Stimulated activated CD8-positive, alpha-beta memory T cell treated with anti-CD3 and anti-CD28 coated beads, Interleukin-4, amount 100 ng/mL, for 48 hours (primary cell): ENCODE data around the gene MMP25.
"Not testable (repeated sequence)": the region's sequence is repeated elsewhere in the genome, so short reads cannot be mapped to it uniquely, and the experiment has no call there.

ENCODE experiments used
- DNase-seq: peaks from one replicate; pipeline ENCODE4 v3.0.0-alpha.2; 2020

The MMP25 gene

DNA sequence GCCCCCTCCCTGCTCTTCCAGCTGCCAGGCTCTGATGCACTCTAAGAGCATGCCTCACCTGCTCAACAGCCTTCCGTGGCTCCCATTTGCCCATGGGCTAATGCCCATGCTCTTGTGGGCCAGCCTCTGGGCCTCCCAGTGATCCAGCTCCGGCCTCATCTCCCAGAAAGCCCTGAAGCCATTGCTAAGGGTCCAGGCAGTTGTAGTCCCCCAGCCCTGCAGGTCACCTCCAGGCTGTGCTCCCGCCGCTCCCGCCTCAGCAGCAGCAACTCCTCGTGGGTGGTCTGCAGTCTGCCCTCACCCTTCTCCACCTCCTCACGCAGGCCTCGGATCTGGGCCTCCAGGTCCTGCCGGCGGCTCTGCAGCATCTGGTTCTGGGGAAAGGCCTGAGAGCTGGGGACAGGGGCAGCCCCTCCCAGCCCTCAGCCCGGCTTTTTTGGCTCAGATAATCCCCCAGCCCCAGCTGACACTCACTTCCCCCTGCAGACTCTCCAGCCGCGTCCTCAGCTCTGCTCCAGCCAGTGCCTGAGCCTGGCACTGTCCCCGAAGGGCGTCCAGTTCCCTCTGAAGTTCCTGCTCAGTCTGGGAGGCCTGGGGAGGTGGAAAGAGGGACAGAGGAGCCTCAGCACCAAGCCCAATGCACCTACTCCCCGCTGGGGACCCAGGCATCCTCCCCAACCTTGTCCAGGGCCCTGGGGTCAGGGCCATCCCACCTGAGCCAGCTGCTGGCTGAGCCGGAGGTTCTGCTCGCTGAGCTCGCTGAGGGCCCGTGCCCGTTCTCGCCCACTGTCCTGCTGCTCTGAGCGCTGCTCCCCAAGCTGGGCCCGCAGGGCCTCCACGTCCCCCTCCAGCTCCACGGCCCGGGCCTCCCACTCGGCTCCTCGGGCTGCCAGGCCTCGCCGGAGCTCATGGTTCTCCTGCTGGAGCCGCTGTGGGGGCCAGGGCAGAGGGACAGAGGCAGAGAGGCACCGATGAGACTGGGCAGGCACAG is 15.8 kb upstream of the MMP25 start:
- DNase-seq: no peak

- DNase-seq: no peak
Observed at GRCh38 chr16:3032624-3033023, 13.7 kb upstream of the MMP25 start.

DNA sequence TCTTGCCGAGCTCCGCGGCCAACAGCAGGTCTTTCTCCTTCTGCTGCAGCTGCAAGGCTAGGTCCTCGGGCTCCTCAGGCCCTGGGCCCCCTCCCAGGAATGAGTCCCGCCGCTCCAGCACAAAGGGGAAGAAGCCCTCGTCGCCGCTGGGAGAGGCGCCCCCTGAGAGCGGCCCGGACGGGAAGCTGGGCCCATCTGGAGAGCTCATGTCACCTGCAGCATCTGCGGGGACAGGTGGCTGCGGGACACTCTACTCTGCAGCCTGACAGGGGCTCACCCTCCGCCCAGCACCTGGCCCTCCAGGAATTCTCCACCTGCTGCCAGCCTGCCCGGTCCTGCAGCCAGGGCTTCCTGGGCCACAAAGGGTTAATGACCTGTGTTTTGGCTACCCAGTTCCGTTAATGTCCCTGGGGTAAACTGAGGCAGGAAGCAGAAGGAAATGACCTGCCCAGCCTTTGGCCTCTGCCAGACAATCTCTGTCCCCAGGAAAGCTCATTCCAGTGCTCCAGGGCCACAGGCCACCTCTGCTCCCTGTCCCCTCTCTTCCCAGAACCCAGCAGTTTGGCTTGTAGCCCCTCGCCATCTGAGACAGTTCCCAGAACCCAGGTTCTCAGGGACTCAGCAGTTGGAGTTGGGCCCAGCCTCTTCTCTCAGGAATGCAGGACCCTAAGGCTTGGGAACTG is 10.9 kb upstream of the MMP25 start:
- DNase-seq: no peak

DNA sequence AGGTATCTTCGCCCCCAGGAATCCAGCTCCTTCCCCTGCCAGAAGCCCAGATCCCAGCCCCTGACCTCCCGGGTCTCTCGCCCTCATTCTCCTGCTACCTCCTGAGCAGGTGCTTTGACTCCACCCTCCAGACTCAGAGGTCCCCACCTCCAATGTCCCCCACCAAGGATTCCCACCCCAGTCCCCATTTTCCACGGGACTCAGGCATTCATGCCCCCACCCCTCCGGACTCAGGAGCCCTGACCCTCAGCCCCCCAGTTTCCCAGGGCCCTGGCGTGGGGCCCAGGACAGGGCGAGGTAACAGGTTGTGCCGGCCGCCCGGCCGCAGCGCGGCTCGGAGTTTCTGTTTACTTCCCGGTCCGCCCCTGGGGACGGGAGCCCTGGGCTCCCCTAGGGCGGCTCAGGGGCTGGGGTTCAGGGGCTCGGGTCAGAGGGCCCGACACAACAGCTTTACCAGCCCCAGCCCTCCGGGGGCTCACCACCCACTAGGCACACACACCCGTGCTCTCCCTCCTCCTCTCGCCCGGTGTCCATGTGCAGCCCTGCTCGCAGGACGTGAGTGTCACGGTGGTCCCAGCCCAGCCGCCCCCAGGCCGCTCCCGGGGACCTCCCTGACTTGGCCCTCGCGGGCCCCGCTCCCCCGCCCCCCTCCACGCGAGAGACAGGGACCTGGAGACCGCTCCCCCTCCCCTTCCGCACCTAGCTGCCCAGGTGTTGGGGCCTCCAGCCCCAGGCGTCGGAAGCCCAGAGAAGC is 10.2 kb upstream of the MMP25 start:
- no peak for DNase-seq

DNA sequence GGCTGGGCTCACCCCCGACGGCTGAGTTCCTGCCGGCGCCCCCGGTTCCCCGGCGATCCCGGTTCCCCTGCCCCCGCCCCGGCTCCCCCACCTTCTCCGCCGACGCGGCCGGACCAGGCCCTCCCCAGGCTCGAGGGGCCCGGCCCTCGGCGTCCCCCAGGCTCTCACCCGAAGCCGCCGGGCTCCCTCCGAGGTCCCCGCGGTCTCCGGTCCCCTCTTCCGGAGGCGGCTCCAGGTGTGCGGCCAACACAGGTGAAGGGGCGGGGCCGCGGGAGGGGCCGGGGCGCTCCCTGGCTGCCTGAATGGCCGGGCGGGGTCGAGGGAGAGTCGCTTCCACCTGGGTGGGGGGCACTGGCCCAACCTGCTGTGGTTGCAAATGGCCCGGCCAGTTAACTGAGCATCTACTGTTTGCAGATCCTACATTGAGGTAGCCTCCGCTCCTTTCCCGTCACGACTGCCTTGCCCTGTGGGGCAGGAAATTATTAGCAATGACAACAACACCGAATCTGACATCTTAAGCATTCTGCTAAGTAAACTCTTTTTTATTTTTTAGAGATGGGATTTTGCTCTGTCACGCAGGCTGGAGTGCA is 9.5 kb upstream of the MMP25 start, which contains the start of gene BICDL2:
Gene BICDL2 (minus strand): TSS at position 219 of the 590 bp plus-strand sequence. CDS start 1,448 bp downstream, outside the sequence.
- no peak for DNase-seq

DNA sequence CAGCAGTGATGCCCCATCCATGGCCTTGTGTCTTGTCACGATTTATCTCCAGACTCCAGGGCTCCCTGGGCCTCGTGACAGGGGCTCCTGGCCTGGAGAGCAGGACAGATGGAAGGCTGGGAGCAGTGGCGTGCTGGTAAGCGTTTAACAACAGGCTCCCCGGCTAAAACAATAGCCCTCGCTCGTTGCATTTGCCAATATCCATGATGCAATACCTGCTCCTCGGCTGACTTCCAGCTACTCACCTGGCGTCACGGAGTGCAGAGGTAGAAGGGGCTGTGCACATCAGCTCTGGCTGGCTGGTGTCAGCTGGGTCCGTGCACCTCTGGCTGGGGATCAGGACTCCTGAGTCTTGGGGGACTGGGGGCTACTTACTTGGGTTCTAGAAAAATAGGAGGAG is 8.1 kb upstream of the MMP25 start:
- DNase-seq: no peak

GRCh38 chr16:3038896-3039295 is 7.5 kb upstream of the MMP25 start:
- DNase-seq: no peak

DNA sequence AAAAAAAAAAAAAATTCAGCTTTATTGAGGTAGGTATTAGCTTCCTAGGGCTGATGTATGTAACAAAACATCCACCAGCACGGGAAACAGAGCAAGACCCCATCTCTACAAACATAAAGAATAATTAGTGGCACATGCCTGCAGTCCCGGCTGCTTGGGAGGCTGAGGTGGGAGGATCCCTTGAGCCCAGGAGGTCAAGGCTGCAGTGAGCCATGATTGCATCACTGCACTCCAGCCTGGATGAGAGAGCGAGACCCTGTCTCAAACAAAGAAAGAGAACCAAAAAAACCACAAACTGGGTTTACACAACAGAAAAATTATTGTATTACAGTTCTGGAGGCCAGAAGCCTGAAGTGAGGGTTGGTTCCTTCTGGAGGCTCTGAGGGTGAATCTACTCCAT is 4.0 kb upstream of the MMP25 start:
- DNase-seq: no peak

DNA sequence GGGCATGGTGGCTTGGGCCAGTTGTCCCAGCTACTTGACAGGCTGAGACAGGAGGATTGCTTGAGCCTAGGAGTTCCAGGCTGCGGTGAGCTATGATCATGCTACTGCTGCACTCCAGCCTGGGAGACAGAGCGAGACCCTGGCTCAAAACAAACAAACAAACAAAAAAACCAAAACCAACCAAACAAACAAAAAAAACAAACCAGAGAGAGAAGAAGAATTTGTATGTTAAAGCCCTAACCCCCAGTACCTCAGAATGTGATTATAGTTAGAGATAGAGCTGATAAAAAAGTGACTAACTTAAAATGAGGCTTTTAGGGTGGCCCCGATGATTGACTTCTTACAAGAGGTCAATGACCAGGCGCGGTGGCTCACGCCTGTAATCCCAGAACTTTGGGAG is 1.7 kb upstream of the MMP25 start:
- DNase-seq: no peak

DNA sequence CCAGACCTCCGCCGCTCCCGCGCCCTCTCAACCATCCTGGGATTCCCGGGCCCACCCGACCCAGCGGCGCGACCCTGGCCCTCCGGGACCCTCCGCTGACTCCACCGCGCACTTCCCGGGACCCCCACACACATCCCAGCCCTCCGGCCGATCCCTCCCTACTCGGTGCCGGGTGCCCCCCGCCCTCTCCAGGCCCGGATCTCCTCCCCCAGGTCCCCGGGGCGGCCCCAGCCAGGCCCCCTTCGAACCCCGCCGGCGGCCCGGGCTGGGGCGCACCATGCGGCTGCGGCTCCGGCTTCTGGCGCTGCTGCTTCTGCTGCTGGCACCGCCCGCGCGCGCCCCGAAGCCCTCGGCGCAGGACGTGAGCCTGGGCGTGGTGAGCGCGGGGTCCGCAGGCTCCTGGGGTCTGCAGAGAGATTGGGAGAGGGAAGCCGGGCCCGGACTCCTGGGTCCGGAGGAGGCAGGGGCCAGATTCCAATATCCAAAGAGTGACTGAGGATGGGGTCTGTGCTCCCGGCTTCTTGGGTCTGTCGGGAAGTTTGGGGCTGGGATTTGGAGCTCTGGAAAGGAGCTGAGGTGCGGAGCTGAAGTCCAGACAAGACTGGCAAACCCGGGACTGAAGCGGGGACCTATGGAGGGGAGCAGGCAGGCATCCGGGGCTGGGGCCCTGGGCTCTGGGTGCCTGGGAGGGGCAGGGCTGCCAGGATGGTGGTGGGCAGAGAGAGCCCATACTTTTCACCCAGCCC is 453 bp downstream of the MMP25 start:
- no peak for DNase-seq

GRCh38 chr16:3047387-3047720 is 993 bp downstream of the MMP25 start:
- DNase-seq: no peak

DNA sequence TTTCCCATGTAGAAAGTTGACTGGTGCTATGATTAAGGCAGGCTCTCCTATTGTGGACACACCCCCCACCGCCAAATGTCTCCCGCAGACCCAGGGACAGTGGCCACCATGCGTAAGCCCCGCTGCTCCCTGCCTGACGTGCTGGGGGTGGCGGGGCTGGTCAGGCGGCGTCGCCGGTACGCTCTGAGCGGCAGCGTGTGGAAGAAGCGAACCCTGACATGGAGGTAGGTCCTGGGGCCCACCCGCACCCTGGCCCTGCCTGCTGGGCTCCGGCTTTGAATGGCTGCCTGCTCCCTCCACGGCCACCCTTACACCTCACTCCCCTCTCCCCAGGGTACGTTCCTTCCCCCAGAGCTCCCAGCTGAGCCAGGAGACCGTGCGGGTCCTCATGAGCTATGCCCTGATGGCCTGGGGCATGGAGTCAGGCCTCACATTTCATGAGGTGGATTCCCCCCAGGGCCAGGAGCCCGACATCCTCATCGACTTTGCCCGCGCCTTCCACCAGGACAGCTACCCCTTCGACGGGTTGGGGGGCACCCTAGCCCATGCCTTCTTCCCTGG is 3.6 kb downstream of the MMP25 start:
- DNase-seq: no peak

GRCh38 chr16:3050487-3050886 is 4.1 kb downstream of the MMP25 start:
- no peak for DNase-seq

DNA sequence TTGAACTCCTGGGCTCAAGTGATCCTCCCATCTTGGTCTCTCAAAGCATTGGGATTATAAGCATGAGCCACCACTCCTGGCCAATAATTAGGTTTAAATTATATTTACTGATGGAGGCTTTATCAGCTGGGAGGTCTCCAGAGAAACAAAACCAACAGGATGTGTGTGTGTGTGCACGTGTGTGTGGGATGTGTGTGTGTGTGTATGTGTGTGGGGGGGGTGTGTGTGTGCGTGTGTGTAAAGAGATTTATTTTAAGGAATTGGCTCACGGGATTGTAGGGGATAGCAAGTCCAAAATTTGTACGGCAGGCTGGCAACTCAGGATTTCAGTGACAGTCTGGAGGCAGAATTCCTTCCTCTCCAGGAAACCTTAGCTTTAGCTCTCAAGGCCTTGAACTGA is 4.6 kb downstream of the MMP25 start:
- DNase-seq: no peak

GRCh38 chr16:3051494-3051893 is 5.1 kb downstream of the MMP25 start:
- DNase-seq: no peak

DNA sequence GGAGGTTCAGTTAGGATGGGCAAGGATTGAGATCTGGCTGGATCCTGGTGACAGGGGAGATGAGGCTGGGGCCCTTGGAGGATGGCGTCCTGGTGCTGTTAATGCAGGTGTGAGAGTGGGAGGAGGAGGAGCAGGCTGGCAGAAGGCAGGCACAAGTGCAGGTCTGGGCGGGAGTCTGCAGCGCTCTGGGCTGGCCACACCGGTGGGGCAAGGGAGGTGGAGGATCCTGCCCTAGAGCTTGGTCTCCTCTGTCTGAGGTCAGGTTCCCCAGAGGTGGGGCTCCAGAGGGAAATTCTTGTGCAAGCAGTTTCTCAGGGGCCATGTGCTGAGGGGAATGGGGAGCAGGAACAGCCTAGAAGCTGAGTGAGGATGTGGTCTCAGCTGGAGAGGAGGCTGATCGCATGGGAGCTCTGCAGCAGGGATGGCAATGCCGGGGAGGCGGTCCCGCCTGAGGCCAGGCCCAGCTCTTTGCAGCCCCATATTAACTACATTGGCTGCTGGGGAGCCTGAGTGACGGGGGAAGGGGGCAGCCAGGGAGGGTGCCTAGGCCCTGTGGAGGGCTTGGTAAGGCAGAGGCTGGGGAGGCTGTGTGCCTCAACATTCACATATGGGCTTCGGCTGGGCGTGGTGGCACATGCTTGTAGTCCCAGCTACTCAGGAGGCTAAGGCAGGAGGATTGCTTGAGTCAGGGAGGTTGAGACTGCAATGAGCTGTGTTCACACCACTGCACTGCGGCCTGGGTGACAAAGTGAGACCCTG is 6.4 kb downstream of the MMP25 start:
- not testable (repeated sequence) for DNase-seq

- not testable (repeated sequence) for DNase-seq
Observed at GRCh38 chr16:3053330-3053710, 7.0 kb downstream of the MMP25 start.

GRCh38 chr16:3054965-3055733 is 8.8 kb downstream of the MMP25 start:
- DNase-seq: no peak

- not testable (repeated sequence) for DNase-seq
Observed at GRCh38 chr16:3055734-3056115, 9.4 kb downstream of the MMP25 start.
